ENCODE results near the gene SPRED2. TPM values are rescaled to one million over a fixed set of nuclear protein-coding genes. Genes with fewer than 3 reads are reported as not detected.

SPRED2 gene
- polyA plus RNA-seq, 1 donor from 2014 or later, result 5.3 TPM

DNA sequence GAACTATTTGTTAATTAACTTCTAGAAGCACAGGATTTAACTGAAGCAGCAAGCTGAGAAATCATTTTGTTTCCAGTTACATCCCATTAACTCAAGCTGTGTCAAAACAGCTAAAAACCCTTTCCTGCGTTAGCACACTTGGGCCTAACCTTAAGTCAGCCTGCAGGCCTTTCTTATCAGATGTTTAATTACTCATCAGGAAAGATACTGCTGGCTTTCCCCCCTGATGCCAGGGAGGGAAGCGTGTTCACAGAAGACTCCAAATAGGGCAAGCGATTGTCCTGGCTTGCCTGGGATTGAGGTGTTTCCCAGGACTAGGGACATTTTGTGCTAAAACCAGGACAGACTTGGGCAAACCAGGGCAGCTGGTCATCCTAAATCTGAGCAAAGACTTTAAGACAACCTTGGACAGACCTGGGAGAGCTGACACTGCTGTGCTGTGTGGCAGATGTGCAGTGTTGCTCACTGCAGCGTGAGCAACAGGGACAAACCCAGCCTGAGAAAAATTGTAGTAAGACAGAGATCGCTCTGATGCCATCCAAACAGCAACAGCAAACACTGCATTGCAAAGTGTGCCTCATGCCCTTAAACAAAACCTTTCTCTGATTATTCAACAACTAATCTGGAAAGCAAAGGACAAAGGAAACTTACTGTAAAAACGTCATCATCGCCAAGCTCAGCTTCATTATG lies 100.9 kb downstream of the SPRED2 start:
- no peak overlapping the region for H3K4me3 ChIP-seq (ENCODE audit: low read length)
- no peaks in the 10 kb centered on the region for H3K27me3 ChIP-seq (ENCODE audit: insufficient read depth, low read depth, low read length)
- H2AFZ ChIP-seq (ENCODE audit: low read depth, low read length), result no peak overlapping the region
- no peaks in the 10 kb centered on the region for H3K9me2 ChIP-seq (ENCODE audit: insufficient read depth, low read length)
- no peaks in the 10 kb centered on the region for H3K36me3 ChIP-seq (ENCODE audit: insufficient read depth, low read length)
- H3K9ac ChIP-seq (ENCODE audit: low read length), result no peak overlapping the region
- H3K9me3 ChIP-seq (ENCODE audit: low read length), result no peaks in the 10 kb centered on the region
- no peaks in the 10 kb centered on the region for H4K20me1 ChIP-seq (ENCODE audit: insufficient read depth)
- no peaks in the 10 kb centered on the region for H3F3A ChIP-seq (ENCODE audit: insufficient read depth, low read length, poor library complexity, severe bottlenecking)
- no peak overlapping the region for H3K27ac ChIP-seq (ENCODE audit: low read length)
- no peaks in the 10 kb centered on the region for H3K79me2 ChIP-seq (replicated peaks; ENCODE audit: insufficient read depth, low read length)
- H3K4me2 ChIP-seq (ENCODE audit: low read length), result no peak overlapping the region
- TF ChIP-seq SMC3 (conservative IDR thresholded peaks at IDR 0.05; ENCODE audit: poor library complexity), result no peak
- no peak for TF ChIP-seq RAD21 (conservative IDR thresholded peaks at IDR 0.05)
- TF ChIP-seq EP300 (conservative IDR thresholded peaks at IDR 0.05; ENCODE audit: poor library complexity, severe bottlenecking), result no peak
- TF ChIP-seq EZH2 (IDR thresholded peaks at IDR 0.05; ENCODE audit: borderline replicate concordance, insufficient read depth, low read length, poor library complexity, severe bottlenecking), result no peak
- TF ChIP-seq, protein P1, sequence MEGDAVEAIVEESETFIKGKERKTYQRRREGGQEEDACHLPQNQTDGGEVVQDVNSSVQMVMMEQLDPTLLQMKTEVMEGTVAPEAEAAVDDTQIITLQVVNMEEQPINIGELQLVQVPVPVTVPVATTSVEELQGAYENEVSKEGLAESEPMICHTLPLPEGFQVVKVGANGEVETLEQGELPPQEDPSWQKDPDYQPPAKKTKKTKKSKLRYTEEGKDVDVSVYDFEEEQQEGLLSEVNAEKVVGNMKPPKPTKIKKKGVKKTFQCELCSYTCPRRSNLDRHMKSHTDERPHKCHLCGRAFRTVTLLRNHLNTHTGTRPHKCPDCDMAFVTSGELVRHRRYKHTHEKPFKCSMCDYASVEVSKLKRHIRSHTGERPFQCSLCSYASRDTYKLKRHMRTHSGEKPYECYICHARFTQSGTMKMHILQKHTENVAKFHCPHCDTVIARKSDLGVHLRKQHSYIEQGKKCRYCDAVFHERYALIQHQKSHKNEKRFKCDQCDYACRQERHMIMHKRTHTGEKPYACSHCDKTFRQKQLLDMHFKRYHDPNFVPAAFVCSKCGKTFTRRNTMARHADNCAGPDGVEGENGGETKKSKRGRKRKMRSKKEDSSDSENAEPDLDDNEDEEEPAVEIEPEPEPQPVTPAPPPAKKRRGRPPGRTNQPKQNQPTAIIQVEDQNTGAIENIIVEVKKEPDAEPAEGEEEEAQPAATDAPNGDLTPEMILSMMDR (IDR thresholded peaks at IDR 0.05; ENCODE audit: poor library complexity, severe bottlenecking), result no peak
- TF ChIP-seq, protein P2, sequence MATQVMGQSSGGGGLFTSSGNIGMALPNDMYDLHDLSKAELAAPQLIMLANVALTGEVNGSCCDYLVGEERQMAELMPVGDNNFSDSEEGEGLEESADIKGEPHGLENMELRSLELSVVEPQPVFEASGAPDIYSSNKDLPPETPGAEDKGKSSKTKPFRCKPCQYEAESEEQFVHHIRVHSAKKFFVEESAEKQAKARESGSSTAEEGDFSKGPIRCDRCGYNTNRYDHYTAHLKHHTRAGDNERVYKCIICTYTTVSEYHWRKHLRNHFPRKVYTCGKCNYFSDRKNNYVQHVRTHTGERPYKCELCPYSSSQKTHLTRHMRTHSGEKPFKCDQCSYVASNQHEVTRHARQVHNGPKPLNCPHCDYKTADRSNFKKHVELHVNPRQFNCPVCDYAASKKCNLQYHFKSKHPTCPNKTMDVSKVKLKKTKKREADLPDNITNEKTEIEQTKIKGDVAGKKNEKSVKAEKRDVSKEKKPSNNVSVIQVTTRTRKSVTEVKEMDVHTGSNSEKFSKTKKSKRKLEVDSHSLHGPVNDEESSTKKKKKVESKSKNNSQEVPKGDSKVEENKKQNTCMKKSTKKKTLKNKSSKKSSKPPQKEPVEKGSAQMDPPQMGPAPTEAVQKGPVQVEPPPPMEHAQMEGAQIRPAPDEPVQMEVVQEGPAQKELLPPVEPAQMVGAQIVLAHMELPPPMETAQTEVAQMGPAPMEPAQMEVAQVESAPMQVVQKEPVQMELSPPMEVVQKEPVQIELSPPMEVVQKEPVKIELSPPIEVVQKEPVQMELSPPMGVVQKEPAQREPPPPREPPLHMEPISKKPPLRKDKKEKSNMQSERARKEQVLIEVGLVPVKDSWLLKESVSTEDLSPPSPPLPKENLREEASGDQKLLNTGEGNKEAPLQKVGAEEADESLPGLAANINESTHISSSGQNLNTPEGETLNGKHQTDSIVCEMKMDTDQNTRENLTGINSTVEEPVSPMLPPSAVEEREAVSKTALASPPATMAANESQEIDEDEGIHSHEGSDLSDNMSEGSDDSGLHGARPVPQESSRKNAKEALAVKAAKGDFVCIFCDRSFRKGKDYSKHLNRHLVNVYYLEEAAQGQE (IDR thresholded peaks at IDR 0.05; ENCODE audit: borderline replicate concordance), result no peak
- no peak for TF ChIP-seq TAF1 (IDR thresholded peaks at IDR 0.05; ENCODE audit: low read depth)
- TF ChIP-seq POLR2AphosphoS5 (IDR thresholded peaks at IDR 0.05), result no peak
- TF ChIP-seq MXI1 (conservative IDR thresholded peaks at IDR 0.05; ENCODE audit: poor library complexity, severe bottlenecking), result no peak

DNA sequence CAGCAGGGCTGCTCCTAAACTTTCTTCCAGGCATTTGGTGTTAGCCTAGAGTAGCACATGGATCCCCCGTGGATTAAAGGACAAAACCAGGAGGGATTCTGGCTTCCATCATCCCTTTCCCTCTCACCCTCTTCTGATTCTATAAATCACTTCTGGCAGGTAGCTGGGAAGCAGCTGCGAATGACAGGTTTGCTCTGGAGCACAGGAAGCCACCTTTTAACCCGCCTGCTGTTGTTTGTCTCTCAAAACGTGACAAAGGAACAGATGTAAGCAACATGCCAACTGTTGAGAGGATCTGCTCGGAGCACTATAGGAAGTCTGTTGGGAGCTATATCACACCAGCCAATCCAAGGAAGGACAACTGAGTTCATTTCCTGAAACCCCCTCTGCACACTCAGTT lies 102.9 kb downstream of the SPRED2 start:
- Histone ChIP-seq H3K4me3 (ENCODE audit: low read length) (no peak overlapping the region), H3K9ac (ENCODE audit: low read length) (no peak overlapping the region), H2AFZ (ENCODE audit: low read depth, low read length) (no peak overlapping the region), H3K36me3 (ENCODE audit: insufficient read depth, low read length) (no peaks in the 10 kb centered on the region), H3K27me3 (ENCODE audit: insufficient read depth, low read depth, low read length) (no peaks in the 10 kb centered on the region), H4K20me1 (ENCODE audit: insufficient read depth) (no peaks in the 10 kb centered on the region), H3F3A (ENCODE audit: insufficient read depth, low read length, poor library complexity, severe bottlenecking) (no peaks in the 10 kb centered on the region), H3K9me3 (ENCODE audit: low read length) (no peaks in the 10 kb centered on the region), H3K9me2 (ENCODE audit: insufficient read depth, low read length) (no peaks in the 10 kb centered on the region), H3K27ac (ENCODE audit: low read length) (no peak overlapping the region), H3K79me2 (replicated peaks; ENCODE audit: insufficient read depth, low read length) (no peaks in the 10 kb centered on the region), H3K4me2 (ENCODE audit: low read length) (no peak overlapping the region)
- TF ChIP-seq, protein P2 (IDR thresholded peaks at IDR 0.05; ENCODE audit: borderline replicate concordance), result no peak
- TF ChIP-seq, protein P1 (IDR thresholded peaks at IDR 0.05; ENCODE audit: poor library complexity, severe bottlenecking), result no peak
- TF ChIP-seq EP300 (conservative IDR thresholded peaks at IDR 0.05; ENCODE audit: poor library complexity, severe bottlenecking), result no peak
- TF ChIP-seq MXI1 (conservative IDR thresholded peaks at IDR 0.05; ENCODE audit: poor library complexity, severe bottlenecking), result no peak
- TF ChIP-seq SMC3 (conservative IDR thresholded peaks at IDR 0.05; ENCODE audit: poor library complexity), result no peak
- no peak for TF ChIP-seq EZH2 (IDR thresholded peaks at IDR 0.05; ENCODE audit: borderline replicate concordance, insufficient read depth, low read length, poor library complexity, severe bottlenecking)
- no peak for TF ChIP-seq TAF1 (IDR thresholded peaks at IDR 0.05; ENCODE audit: low read depth)
- TF ChIP-seq RAD21 (conservative IDR thresholded peaks at IDR 0.05), result no peak
- TF ChIP-seq POLR2AphosphoS5 (IDR thresholded peaks at IDR 0.05), result no peak
